Fibroblast of skin of scalp (primary cell): ENCODE data around the gene ZNF423.

Experiments used
- DNase-seq: peaks from one replicate; pipeline ENCODE4 v3.0.0-alpha.2; 2013

The ZNF423 gene

DNA sequence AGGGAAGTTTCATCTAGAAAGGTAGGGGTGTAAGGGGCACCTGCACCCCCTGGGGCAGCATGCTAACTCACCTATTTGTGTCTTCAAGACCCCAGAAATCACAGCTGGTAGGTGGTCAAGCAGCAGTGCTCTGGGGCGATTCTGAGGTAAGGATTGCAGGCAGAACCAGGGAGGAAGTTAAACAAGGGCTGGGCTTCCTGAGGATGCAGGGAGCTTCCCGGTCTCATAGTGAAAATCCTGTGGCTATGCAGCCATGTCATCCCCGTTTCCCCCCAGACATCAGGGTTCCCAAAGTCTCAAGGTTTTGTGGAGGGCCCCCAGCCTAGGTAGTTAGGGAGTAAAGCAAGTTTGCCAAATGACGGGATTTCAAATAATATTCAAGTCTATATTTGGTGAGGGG is 403.8 kb downstream of the ZNF423 start:
- DNase-seq = no peak

- DNase-seq = no peak
Measured at GRCh38 chr16:49446805-49447204, 409.1 kb downstream of the ZNF423 start.

DNA sequence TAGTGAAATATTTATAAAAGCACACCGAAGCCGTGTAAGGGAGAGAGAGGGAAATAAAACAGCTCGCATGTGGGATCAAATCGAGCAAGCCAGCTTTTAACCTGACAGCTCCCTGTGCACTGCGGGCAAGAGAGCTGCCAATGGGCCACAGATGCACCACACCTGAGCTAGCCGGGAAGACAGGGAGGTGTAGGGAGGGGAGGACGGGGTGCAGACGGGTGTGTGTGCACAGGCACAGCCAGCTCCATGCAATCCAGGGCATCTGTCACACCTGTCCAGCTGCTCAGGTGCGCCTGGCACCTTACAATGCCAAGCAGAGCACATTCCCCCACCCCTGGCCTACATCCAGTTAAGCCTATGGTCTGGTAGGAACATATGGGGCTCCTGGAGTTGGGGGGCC is 412.3 kb downstream of the ZNF423 start:
- no peak for DNase-seq

- no peak for DNase-seq
Measured at GRCh38 chr16:49442805-49443204, 413.1 kb downstream of the ZNF423 start.

GRCh38 chr16:49441366-49441780 is 414.5 kb downstream of the ZNF423 start:
- DNase-seq = no peak

- DNase-seq = peak; percentile 3
Measured at GRCh38 chr16:49440156-49441065, 415.5 kb downstream of the ZNF423 start.

DNA sequence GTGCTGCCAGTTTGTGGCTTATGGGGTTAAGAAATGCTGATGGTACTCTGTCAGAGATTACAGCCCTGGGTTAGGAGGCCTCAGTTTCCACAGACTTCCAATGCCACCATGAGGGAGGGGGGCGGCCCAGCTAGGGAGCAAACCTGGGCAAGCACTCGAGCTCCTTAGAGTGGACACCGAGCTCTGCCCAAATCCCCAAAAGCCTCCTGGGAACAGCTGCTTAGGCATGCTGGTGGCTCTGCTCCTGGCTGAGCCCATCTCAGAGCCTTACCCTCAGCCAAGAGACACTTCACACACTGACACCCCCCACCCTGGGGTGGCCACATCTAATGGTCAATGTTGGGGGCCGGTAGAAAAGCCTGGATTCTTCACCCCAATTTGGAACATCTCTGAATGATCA is 416.2 kb downstream of the ZNF423 start:
- DNase-seq = no peak

DNA sequence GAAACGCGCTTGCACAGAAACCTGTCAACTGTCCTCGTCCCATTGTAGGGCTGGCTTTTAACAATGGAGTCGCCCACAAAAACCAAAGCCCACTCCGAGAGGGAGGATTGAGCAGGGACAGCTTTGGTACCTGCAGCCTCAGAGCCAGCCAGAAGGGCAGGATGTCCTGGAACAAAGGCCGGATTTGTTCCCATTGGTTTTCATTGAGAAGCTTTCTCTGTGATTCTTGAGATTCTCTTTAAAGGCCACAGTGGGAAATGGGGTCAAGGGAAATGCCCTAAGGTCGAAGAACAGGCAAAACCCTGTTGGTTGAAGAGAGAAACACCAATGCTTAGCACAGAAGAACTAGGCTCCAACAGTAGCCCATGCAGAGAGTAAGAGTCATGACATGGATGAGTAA is 416.9 kb downstream of the ZNF423 start:
- DNase-seq = no peak
